ENCODE data around the gene EPDR1. TPM values are rescaled to one million over a fixed set of nuclear protein-coding genes. Genes with fewer than 3 reads are reported as not detected.

Gene EPDR1
- total RNA-seq, 3 donors from 2014 or later (not counting 1 experiment from before 2014, with no cell fraction given): 1.4 to 2.1 (median 2.0) TPM

DNA sequence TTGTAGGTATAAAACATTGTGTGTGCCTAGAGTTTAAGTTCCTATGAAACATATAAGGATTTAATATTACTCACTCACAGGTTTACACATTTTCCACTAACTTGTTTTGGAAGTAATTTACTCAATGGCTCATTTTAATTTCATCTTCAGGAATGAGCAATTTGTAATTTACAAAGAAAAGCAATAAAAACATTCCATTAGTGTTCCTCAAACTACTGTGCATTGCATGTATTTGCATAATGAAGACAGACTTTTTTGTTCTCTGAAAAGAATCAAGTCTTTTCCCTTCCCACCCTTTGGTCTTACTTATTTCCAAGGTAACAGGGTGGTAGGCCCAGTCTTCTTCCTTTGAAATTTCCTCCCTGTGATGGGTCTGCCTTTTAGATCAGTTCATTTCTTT is 61.2 kb downstream of the EPDR1 start:
- Histone ChIP-seq H3K27me3 (ENCODE audit: control insufficient read depth, insufficient read depth, low read length) (no peaks in the 10 kb centered on the region), H3K4me1 (ENCODE audit: control insufficient read depth, insufficient read depth, low read length) (no peaks in the 10 kb centered on the region), H3K9me3 (ENCODE audit: control insufficient read depth, insufficient read depth, low read length) (no peaks in the 10 kb centered on the region), H3K4me3 (ENCODE audit: low read length) (no peak overlapping the region), H3K36me3 (ENCODE audit: control insufficient read depth, insufficient read depth, low read length) (no peaks in the 10 kb centered on the region), H3K27ac (ENCODE audit: low read length) (no peak overlapping the region)
- Mint-ChIP-seq H3K4me3 (no peak overlapping the region), H3K27me3 (ENCODE audit: low read depth in 2 of 2) (peaks cover 21 to 27% of the 10 kb centered on the region in 2 donors), H3K36me3 (no peaks in the 10 kb centered on the region), H3K4me1 (no peaks in the 10 kb centered on the region), H3K27ac (no peak overlapping the region), H3K9me3 (no peaks in the 10 kb centered on the region)
- intact Hi-C loops (cut with micrococcal nuclease): no loop called here
- ATAC-seq: no peak
- DNase-seq: no peak
- TF ChIP-seq, protein P1, sequence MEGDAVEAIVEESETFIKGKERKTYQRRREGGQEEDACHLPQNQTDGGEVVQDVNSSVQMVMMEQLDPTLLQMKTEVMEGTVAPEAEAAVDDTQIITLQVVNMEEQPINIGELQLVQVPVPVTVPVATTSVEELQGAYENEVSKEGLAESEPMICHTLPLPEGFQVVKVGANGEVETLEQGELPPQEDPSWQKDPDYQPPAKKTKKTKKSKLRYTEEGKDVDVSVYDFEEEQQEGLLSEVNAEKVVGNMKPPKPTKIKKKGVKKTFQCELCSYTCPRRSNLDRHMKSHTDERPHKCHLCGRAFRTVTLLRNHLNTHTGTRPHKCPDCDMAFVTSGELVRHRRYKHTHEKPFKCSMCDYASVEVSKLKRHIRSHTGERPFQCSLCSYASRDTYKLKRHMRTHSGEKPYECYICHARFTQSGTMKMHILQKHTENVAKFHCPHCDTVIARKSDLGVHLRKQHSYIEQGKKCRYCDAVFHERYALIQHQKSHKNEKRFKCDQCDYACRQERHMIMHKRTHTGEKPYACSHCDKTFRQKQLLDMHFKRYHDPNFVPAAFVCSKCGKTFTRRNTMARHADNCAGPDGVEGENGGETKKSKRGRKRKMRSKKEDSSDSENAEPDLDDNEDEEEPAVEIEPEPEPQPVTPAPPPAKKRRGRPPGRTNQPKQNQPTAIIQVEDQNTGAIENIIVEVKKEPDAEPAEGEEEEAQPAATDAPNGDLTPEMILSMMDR (IDR thresholded peaks at IDR 0.05): no peak

DNA sequence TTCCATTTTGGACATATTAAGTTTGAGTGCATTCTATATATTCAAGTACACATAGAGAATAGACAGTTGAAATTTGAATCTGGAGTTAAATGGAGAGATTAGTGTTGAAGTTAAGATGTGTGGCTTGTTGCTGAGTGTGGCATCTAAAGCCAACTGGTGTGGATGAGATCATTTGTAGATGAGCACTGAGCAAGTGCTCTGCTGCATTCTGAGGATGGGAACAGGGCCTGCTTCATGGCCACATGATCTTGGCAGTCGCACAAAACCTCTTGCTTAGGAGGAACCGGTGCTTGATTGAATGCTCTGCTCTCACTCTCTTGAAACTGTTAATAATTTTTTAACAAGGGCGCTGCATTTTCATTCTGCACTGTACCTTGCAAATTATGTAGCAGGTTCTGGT is 62.0 kb downstream of the EPDR1 start:
- Histone ChIP-seq H3K4me3 (ENCODE audit: low read length) (no peak overlapping the region), H3K27me3 (ENCODE audit: control insufficient read depth, insufficient read depth, low read length) (no peaks in the 10 kb centered on the region), H3K9me3 (ENCODE audit: control insufficient read depth, insufficient read depth, low read length) (no peaks in the 10 kb centered on the region), H3K27ac (ENCODE audit: low read length) (no peak overlapping the region), H3K36me3 (ENCODE audit: control insufficient read depth, insufficient read depth, low read length) (no peaks in the 10 kb centered on the region), H3K4me1 (ENCODE audit: control insufficient read depth, insufficient read depth, low read length) (no peaks in the 10 kb centered on the region)
- Mint-ChIP-seq H3K9me3 (no peaks in the 10 kb centered on the region), H3K27ac (no peak overlapping the region), H3K4me1 (no peaks in the 10 kb centered on the region), H3K4me3 (no peak overlapping the region), H3K27me3 (ENCODE audit: low read depth in 2 of 2) (peaks cover 19 to 27% of the 10 kb centered on the region in 2 donors), H3K36me3 (no peaks in the 10 kb centered on the region)
- no peak for DNase-seq
- ATAC-seq: no peak
- TF ChIP-seq, protein P1 (IDR thresholded peaks at IDR 0.05): no peak
- intact Hi-C loops (cut with micrococcal nuclease): no loop called here
- WGBS (ENCODE audit: insufficient coverage): 55% methylated on average over 3 of the region's 3 CpGs

DNA sequence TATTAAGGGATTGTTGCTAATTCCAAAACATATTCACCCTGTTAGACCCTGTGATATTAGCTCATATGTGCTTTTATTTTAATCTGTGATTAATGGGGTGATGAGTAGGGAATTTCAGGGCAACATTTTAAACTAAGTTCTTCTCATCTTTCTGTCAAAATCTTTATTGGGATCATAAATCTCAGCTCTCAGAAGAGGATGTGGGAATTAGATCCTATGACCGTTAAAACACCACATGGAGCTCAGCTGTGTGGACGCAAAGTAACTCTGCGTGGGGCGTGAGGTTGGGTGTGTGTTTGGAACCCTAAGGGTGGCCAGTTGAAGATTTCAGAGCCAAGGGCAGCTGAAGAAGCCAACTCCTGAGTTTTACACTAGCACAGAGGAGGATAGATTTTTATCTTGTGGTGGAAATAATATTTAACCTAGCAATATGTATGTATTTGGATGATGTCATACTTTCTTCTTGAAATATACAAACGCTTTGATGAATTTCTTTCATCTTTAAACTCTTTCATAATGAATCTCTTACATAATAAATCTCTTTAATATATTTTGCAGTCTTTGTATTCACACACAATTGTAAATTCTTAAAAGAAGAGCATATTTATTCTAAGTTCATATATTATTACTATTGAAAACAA is 64.4 kb downstream of the EPDR1 start:
- H3K9me3 Mint-ChIP-seq: no peaks in the 10 kb centered on the region
- TF ChIP-seq, protein P1 (IDR thresholded peaks at IDR 0.05): no peak
- DNase-seq (no peak), ATAC-seq (no peak)
- H3K4me1 Mint-ChIP-seq: no peaks in the 10 kb centered on the region
- WGBS (ENCODE audit: insufficient coverage): 94% methylated on average over 4 of the region's 5 CpGs
- H3K4me3 Mint-ChIP-seq: no peak overlapping the region
- no peaks in the 10 kb centered on the region for H3K4me1 ChIP-seq (ENCODE audit: control insufficient read depth, insufficient read depth, low read length)
- no peaks in the 10 kb centered on the region for H3K36me3 Mint-ChIP-seq
- no peaks in the 10 kb centered on the region for H3K9me3 ChIP-seq (ENCODE audit: control insufficient read depth, insufficient read depth, low read length)
- H3K27me3 ChIP-seq (ENCODE audit: control insufficient read depth, insufficient read depth, low read length): no peaks in the 10 kb centered on the region
- intact Hi-C loops (cut with micrococcal nuclease): no loop called here
- H3K27ac Mint-ChIP-seq: no peak overlapping the region
- H3K36me3 ChIP-seq (ENCODE audit: control insufficient read depth, insufficient read depth, low read length): no peaks in the 10 kb centered on the region
- no peak overlapping the region for H3K27ac ChIP-seq (ENCODE audit: low read length)
- no peak overlapping the region for H3K4me3 ChIP-seq (ENCODE audit: low read length)
- peaks cover 18 to 21% of the 10 kb centered on the region in 2 donors for H3K27me3 Mint-ChIP-seq (ENCODE audit: low read depth in 2 of 2)

DNA sequence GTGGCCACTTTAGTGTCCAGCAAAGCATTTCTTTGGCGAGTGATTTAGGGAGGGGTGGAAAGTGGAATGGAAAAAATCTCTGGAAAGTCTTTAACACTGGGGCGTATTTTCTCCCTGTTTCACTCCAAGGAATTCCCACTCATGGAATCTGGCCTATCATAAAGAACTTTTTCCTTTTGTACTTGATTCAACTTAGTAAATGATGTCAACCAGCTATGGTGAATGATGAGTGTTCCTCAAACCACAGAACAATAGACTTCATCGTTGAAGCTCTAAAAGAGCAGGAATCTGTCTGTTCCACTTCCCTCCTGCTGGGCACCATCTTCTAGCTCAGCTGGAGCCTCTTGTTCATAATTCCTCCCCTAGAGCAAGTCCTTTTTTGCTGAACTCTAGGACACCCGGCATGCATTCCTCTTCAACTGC is 66.5 kb downstream of the EPDR1 start:
- no peak overlapping the region for H3K4me3 ChIP-seq (ENCODE audit: low read length)
- ATAC-seq (no peak), DNase-seq (no peak)
- no peak overlapping the region for H3K27ac Mint-ChIP-seq
- H3K27me3 Mint-ChIP-seq (ENCODE audit: low read depth in 2 of 2): peaks cover 19 to 21% of the 10 kb centered on the region in 2 donors
- no peaks in the 10 kb centered on the region for H3K4me1 ChIP-seq (ENCODE audit: control insufficient read depth, insufficient read depth, low read length)
- H3K4me1 Mint-ChIP-seq: no peaks in the 10 kb centered on the region
- no peaks in the 10 kb centered on the region for H3K9me3 Mint-ChIP-seq
- no peaks in the 10 kb centered on the region for H3K27me3 ChIP-seq (ENCODE audit: control insufficient read depth, insufficient read depth, low read length)
- TF ChIP-seq, protein P1 (IDR thresholded peaks at IDR 0.05): no peak
- no peak overlapping the region for H3K27ac ChIP-seq (ENCODE audit: low read length)
- intact Hi-C loops (cut with micrococcal nuclease): no loop called here
- H3K36me3 Mint-ChIP-seq: no peaks in the 10 kb centered on the region
- WGBS (ENCODE audit: insufficient coverage): 75% methylated on average over 3 of the region's 4 CpGs
- no peak overlapping the region for H3K4me3 Mint-ChIP-seq
- H3K9me3 ChIP-seq (ENCODE audit: control insufficient read depth, insufficient read depth, low read length): no peaks in the 10 kb centered on the region
- H3K36me3 ChIP-seq (ENCODE audit: control insufficient read depth, insufficient read depth, low read length): no peaks in the 10 kb centered on the region
